Endodermal cell (in vitro differentiated cells): ENCODE results near the gene GLIS1. TPM values are rescaled to one million over a fixed set of nuclear protein-coding genes. Genes with fewer than 3 reads are reported as not detected.

Experiments used
- DNase-seq: peaks from one replicate; pipeline ENCODE4 v3.0.0-alpha.2; 2017
- H3K27ac ChIP-seq: 2 replicates; pipeline ENCODE4 v1.5.1; 2013; ENCODE audit warnings: mild to moderate bottlenecking, low read depth, low read length, moderate library complexity
- H3K27me3 ChIP-seq: 2 replicates; pipeline ENCODE4 v1.6.1; 2013; ENCODE audit warnings: mild to moderate bottlenecking, low read length, moderate library complexity; ENCODE audit not compliant: insufficient read depth, control insufficient read depth, poor library complexity, severe bottlenecking
- H3K36me3 ChIP-seq: 2 replicates; pipeline ENCODE4 v1.7.0; 2013; ENCODE audit warnings: mild to moderate bottlenecking, low read length, moderate library complexity; ENCODE audit not compliant: control insufficient read depth, insufficient read depth
- H3K4me1 ChIP-seq: one replicate; pipeline ENCODE4 v1.7.0; 2013; ENCODE audit warnings: low read length; ENCODE audit not compliant: control insufficient read depth, insufficient read depth
- H3K4me3 ChIP-seq: 2 replicates; pipeline ENCODE4 v1.5.1; 2013; ENCODE audit warnings: mild to moderate bottlenecking, low read length, moderate library complexity
- H3K9ac ChIP-seq: 2 replicates; pipeline ENCODE4 v1.6.1; 2013; ENCODE audit warnings: mild to moderate bottlenecking, low read length, moderate library complexity; ENCODE audit not compliant: poor library complexity, severe bottlenecking; ENCODE audit errors: extremely low read depth
- H3K9me3 ChIP-seq: 2 replicates; pipeline ENCODE4 v1.6.1; 2013; ENCODE audit warnings: mild to moderate bottlenecking, low read length, moderate library complexity; ENCODE audit not compliant: control insufficient read depth
- H3K27ac Mint-ChIP-seq: 2 replicates; pipeline ENCODE4 v1.8.0; 2020; ENCODE audit warnings: mixed read lengths
- H3K27me3 Mint-ChIP-seq: 2 replicates; pipeline ENCODE4 v1.8.0; 2021; ENCODE audit warnings: mild to moderate bottlenecking, mixed read lengths; ENCODE audit not compliant: insufficient read depth
- H3K36me3 Mint-ChIP-seq: 2 replicates; pipeline ENCODE4 v1.8.0; 2020; ENCODE audit warnings: low read depth, mixed read lengths
- H3K4me1 Mint-ChIP-seq: 2 replicates; pipeline ENCODE4 v1.8.0; 2020; ENCODE audit warnings: mixed read lengths
- H3K4me3 Mint-ChIP-seq: 2 replicates; pipeline ENCODE4 v1.8.0; 2020; ENCODE audit warnings: mild to moderate bottlenecking, moderate library complexity, mixed read lengths
- H3K9me3 Mint-ChIP-seq: 2 replicates; pipeline ENCODE4 v1.8.0; 2020; ENCODE audit warnings: mild to moderate bottlenecking, mixed read lengths
- WGBS, 2 experiments: methylation state at CpG; one replicate each; pipeline versions ENCODE4 v1.1.5 to v1.1.7; 2013; ENCODE audit warnings: missing lambda C conversion rate in 2 of 2, mixed read lengths in 1 of 2; ENCODE audit not compliant: insufficient coverage in 1 of 2, insufficient read length in 1 of 2; 5-methylcytosine and 5-hydroxymethylcytosine counted together
- total RNA-seq, 2 donors: library from RNA; stranded (reverse); fragmentation: NEBNext Ultra II Directional in 1 of 2; extraction: Animal tissue kit (Norgen Biotek cat#: 25700) in 1 of 2; gene quantifications; 2 replicates in 1 of 2; 3 replicates in 1 of 2; pipeline ENCODE4 v1.2.1, GENCODE V29; 2021
- TF ChIP-seq, protein P1 (sequence below): fragments of 200-600 bp; sonication (generic); conservative IDR thresholded peaks from 2 replicates; pipeline ENCODE4 v1.5.0; 2021; ENCODE audit warnings: antibody characterized with exemption, mild to moderate bottlenecking

Gene GLIS1
- total RNA-seq, 2 donors from 2014 or later, result 2.1 to 3.9 TPM

- no peaks in the 10 kb centered on the region for H3K27me3 ChIP-seq
- no peak overlapping the region for H3K4me3 ChIP-seq
- DNase-seq, result no peak
Measured at GRCh38 chr1:53595906-53596305, 143.1 kb downstream of the GLIS1 start.

DNA sequence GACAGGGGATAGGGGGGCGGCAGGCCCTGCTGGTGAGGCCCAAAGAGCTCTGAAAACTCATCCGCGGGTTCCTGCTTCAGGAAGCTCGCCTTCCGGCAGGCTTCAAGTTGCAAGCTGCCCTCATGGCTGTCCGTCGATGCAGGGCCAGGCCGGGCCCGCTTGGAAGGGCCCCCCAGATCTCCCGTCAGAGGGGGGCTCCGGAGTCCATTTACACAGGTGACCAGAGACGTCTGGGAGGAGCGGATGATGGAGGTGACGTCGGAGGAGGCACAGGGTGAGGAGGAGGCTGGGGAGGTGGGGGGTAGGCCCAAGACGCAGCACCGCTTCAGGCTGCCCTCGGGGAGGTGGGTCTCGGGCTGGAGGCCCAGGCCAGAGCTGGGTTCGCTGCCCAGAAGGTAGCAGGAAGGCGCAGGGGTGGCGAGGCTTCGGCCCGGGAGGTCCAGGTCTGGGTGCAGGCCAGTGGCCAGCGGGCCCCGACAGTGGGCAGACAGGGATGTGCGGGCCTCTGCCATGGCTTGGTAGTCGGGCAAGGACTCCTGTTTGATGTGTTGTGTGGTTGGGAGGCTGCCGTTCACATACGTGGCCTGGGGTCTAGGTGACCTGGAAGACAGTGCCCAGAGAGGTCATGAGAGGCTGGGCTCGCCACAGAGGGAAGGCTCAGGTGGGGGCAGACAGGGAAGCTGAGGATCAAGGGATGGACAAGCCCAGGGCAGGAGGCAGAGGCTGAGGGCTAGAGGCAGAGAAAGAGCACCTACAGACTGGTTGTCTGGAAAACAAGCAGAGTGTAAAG is 144.4 kb downstream of the GLIS1 start:
- Histone ChIP-seq H3K9me3 (no peaks in the 10 kb centered on the region), H3K27me3 (no peaks in the 10 kb centered on the region), H3K9ac (no peak overlapping the region), H3K27ac (no peak overlapping the region), H3K4me3 (no peak overlapping the region), H3K36me3 (no peaks in the 10 kb centered on the region), H3K4me1 (no peaks in the 10 kb centered on the region)
- DNase-seq, result no peak
- H3K9me3 Mint-ChIP-seq, result no peaks in the 10 kb centered on the region
- H3K27ac Mint-ChIP-seq, result no peak overlapping the region
- 88 to 91% methylated on average over 11 to 31 of the region's 31 CpGs for WGBS, 2 experiments
- no peaks in the 10 kb centered on the region for H3K36me3 Mint-ChIP-seq
- H3K4me3 Mint-ChIP-seq, result no peak overlapping the region
- TF ChIP-seq, protein P1, sequence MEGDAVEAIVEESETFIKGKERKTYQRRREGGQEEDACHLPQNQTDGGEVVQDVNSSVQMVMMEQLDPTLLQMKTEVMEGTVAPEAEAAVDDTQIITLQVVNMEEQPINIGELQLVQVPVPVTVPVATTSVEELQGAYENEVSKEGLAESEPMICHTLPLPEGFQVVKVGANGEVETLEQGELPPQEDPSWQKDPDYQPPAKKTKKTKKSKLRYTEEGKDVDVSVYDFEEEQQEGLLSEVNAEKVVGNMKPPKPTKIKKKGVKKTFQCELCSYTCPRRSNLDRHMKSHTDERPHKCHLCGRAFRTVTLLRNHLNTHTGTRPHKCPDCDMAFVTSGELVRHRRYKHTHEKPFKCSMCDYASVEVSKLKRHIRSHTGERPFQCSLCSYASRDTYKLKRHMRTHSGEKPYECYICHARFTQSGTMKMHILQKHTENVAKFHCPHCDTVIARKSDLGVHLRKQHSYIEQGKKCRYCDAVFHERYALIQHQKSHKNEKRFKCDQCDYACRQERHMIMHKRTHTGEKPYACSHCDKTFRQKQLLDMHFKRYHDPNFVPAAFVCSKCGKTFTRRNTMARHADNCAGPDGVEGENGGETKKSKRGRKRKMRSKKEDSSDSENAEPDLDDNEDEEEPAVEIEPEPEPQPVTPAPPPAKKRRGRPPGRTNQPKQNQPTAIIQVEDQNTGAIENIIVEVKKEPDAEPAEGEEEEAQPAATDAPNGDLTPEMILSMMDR, result no peak
- H3K4me1 Mint-ChIP-seq, result peaks cover 5% of the 10 kb centered on the region
- H3K27me3 Mint-ChIP-seq, result no peaks in the 10 kb centered on the region

More at GRCh38 chr1:53595906-53596305, 143.1 kb downstream of the GLIS1 start:
- Mint-ChIP-seq H3K27me3 (no peaks in the 10 kb centered on the region), H3K27ac (no peak overlapping the region), H3K4me3 (no peak overlapping the region), H3K36me3 (no peaks in the 10 kb centered on the region), H3K4me1 (peaks cover 5% of the 10 kb centered on the region), H3K9me3 (no peaks in the 10 kb centered on the region)
- no peak overlapping the region for H3K27ac ChIP-seq
- H3K9me3 ChIP-seq, result no peaks in the 10 kb centered on the region
- H3K36me3 ChIP-seq, result no peaks in the 10 kb centered on the region
- no peaks in the 10 kb centered on the region for H3K4me1 ChIP-seq
- WGBS, 2 experiments, result 93 to 95% methylated on average over 7 of the region's 7 CpGs
- H3K9ac ChIP-seq, result no peak overlapping the region
- TF ChIP-seq, protein P1, result no peak

- DNase-seq, result peak; percentile 94
- Mint-ChIP-seq H3K4me1 (peaks cover 5% of the 10 kb centered on the region), H3K36me3 (no peaks in the 10 kb centered on the region), H3K27me3 (no peaks in the 10 kb centered on the region), H3K4me3 (no peak overlapping the region), H3K9me3 (no peaks in the 10 kb centered on the region), H3K27ac (no peak overlapping the region)
- Histone ChIP-seq H3K27me3 (no peaks in the 10 kb centered on the region), H3K4me3 (no peak overlapping the region), H3K9me3 (no peaks in the 10 kb centered on the region), H3K27ac (no peak overlapping the region), H3K9ac (no peak overlapping the region), H3K36me3 (no peaks in the 10 kb centered on the region), H3K4me1 (no peaks in the 10 kb centered on the region)
- TF ChIP-seq, protein P1, result peak; percentile 85
- WGBS, 2 experiments, result 64 to 66% methylated on average over 22 to 27 of the region's 27 CpGs
Measured at GRCh38 chr1:53593758-53594380, 145.1 kb downstream of the GLIS1 start.
